ENCODE measurements around the gene ZNF771.
A peak's percentile ranks its signal among the peaks of the same experiment; 100 is the strongest.

Gene ZNF771

DNA sequence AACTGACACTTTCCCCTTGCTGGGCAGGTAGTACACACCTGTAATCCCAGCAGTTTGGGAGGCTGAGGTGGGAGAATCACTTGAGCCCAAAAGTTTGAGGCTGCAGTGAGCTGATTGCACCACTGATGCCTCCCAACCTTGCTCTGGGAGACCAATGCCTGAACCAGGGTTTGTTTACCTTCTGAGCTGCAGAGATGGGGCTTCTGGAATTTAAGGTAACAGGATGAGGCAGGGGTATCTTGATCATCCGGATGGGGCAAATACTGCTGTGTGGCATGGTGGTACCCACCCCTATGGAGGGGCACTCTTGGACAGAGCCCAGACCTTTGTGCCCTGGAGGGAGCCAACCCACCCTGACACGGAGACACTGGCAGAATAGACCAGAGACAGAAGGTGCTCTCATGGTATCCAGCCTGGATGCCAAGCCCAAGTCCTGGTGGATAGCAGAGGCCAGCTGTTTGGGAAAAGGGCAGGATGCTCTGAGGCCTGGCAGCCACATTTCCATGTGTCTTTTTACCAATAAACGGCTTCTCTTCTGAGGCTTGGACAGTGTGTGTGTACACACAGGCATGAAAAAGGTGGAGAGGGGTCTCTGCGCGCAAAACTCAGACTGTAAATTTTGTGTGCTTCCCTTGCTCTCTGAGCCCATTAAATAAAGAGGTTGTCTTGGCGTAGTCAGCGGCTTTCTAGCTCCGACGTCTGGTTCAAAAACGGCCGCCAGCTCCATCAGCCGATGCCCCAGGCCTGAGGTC lies 7.8 kb upstream of the ZNF771 start:
- no peak for DNase-seq

DNA sequence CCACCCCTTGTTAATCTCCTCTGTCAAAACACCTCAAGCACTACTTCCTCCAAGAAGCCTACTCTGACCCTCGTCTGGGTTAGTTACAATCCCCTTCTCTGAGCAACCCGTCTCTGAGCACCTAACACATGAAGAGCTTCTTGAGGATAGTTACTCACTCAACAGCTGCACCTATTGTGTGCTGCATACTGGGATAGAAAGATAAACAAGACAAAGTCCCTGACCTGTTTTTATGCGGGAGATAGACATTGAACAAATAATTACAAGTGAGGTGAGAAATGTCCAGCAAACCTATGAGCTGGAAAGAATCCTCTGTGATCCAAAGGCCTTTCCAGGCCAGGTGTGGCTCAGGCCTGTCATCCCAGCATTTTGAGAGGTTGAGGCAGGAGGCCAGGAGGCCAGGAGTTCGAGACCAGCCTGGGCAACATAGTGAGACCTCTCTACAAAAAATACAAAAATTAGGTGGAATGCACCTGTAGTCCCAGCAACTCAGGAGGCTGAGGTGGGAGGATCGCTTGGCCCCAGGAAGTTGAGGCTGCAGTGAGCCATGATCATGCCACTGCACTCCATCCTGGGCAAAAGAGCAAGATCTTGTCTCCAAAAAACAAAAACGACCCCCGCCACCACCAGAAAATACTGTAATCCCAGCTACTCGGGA lies 5.5 kb upstream of the ZNF771 start:
- DNase-seq: no peak

DNA sequence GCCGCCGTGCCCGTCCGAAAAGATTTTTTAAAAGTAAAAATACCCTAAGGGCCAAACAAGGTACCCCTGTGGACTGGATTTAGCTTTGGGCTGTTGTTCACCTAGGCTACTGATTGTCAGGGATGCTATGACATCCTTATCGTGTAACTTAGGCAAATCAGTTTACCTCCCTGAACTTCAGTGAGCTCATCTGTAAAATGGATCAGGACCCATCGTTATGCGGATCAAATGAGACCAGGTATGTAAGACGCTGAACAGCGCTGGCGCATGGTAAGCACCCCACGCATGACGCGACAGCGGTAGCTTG lies 658 bp upstream of the ZNF771 start:
- DNase-seq: no peak

DNA sequence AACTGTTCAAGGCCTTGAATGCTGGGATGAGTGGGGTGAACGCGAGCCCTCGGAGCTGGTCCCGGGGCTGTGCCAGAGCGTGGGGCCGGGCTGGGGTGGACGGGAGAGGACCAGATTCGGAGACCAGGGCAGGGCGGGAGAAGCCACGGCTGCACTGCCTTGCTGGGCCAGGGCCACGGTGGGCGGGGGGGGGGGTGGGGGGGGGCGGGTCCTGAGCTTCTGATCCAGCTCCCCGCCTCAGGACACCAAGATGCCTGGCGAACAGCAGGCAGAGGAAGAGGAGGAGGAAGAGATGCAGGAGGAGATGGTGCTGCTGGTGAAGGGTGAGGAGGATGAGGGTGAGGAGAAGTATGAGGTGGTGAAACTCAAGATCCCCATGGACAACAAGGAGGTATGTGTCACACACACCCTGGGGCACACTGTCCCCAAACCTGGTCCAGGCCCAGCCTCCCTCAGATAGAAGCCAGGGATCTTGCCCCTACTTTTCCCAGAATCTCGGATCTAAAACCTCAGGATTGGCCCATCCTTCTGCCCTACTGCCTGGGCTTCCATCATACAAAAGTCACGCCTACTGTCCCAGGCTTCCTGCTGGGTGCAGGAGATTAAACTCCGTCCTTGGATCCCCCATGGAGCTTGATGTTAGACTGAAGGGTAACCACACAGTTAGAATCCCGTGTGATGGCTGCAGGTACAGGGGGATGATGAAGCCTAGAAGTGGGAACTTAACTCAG lies 563 bp downstream of the ZNF771 start:
- DNase-seq: no peak

DNA sequence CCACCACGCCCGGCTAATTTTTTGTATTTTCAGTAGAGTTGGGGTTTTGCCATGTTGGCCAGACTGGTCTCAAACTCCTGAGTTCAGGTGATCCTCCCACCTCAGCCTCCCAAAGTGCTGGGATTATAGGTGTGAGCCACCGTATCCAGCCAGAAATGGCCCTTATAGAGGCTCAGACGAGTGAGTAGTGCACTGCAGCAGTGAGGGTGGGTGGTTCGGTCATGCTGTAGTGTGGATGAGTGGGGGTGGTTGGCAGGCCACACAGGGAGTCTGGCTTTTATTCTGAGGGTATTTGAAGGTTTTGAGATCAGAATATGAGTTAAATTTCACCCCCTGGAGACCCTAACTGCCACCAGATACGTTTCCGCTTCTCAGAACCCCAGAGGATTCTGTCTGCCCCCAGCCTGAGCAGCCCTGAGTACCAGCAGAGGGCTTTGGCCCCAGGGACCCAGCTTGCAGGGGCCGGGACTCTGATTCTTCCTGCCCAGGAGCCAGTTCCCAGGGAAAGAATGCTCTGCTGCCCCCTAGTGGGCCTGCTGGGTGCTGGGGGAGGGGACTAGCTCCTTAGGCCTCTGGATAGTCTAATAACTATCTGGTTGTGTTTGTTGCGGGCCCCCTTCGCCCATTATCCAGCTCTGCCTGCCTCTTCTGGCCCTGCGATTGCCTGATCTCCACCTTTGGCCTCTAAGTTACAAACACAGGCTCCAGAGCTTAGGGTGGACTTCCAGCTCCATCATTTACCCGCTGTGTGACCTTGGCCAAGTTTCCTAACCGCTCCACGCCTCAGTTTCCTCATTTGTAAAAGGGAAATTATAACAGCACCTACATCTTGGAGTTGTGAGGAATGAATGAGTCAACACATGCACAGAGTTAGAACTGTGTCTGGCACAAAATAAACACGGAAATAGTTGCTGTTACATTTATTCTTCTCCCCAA lies 2.0 kb downstream of the ZNF771 start:
- DNase-seq: peak; percentile 93

DNA sequence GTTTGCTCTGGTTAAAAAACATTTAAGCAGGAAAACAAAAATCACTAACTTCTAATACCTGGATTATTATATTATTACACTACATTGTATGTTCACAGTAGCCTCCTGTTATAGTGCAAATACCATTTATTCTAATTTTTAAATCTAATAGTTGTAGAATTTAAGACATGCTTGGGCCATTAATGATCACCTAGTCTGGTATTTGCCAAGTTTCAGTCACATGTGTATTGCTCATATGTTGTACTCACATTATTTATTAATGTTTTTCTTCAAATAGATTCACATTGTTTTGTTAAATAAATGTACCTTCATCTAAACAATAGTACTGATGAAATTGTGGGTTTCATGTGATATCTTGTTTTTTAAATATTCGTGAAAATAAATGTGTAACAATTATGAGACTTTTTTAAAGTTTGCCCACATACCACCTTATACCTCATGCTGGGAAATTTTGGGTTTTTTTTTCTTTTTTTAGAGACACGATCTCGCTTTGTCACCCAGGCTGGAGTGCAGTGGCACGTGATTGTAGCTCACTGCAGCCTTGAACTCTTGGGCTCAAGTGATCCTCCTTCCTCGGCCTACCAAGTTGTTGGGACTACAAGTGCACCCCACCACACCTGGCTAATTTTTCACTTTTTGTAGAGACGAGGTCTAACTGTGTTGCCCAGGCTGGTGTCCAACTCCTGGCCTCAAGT lies 5.9 kb downstream of the ZNF771 start:
- no peak for DNase-seq

DNA sequence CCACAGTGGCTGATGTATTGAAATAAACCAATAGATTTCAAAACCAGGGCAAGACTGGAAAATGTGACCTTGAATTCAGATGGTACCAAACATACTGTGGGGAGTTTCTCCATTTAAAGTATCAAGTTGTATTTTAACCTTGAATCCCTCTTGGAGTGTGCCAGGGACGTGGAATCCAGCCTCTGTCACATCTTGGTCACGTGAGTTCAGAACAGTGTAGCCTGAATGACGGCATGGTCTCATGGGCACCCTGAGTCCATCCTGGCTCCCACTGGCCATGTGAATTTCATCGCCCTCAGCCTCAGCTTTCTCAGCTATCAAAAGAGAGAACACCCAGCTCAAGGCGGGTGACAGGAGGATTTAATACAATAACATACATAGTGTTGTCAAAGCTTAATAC lies 6.8 kb downstream of the ZNF771 start:
- no peak for DNase-seq

DNA sequence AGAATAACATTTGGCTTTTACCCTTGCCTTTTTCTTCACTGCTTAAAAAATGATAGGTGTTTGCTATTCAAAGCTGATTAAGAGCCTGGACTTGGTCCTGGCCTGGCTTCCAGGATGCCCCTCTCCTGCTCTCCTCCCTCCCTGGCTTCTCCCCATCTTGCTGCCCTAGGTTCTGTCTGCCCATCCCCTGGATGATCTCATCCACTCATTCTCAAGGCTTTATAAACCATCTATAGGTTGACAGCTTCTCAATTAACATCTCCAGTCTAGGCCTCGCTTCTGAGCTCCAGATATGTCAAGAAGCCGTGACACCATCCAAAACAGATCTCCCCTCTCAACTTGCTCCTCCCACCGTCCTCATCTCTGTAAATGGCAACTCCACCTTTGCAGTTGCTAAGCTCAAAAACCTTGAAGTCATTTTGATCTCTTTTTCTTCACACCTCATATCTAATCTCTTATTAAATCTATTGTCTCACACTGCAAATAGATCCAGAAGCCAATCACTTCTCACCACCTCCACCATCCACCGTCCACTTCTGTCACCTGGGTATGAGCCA lies 8.7 kb downstream of the ZNF771 start:
- no peak for DNase-seq

DNA sequence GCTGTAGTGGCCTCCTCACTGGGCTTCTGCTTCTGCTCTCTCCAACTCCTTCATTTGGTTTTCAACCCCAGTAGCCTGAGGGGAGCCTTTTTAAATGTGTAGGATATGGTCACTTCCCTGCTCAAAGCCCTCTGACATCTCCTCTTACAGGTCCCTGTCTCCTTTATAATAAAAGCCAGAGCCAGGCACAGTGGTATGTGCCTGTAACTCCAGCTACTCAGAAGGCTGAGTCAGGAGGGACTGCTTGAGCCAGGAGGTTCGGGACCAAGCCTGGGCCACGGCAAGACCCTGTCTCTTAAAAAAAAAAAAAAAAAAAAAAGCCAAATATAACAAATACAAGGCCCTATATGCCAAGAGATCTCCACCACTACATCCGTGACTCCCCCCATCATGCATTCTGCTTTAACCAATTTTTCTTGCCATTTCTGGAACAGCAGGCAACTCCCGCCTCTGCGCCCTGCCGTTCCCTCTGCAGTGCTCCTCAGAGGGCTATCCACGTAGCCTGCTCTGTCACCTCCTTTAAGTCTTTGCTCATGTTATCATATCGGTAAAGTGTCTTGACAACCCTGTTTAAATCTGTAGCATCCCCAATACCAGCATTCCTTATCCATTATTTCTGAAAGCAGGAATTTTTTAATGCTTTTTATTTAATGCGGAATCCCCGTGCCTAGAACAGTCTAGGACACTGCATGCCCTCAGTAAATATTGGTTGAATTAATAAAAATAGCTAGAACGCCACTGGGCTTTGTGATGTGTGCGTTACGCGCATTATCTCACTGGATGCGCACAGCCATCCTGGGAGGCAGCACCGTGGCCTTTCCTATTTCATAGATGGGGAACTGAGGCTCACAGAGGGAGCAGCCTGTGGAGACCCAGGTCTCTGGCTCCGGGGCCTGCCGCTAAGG lies 9.5 kb downstream of the ZNF771 start:
- no peak for DNase-seq

DNA sequence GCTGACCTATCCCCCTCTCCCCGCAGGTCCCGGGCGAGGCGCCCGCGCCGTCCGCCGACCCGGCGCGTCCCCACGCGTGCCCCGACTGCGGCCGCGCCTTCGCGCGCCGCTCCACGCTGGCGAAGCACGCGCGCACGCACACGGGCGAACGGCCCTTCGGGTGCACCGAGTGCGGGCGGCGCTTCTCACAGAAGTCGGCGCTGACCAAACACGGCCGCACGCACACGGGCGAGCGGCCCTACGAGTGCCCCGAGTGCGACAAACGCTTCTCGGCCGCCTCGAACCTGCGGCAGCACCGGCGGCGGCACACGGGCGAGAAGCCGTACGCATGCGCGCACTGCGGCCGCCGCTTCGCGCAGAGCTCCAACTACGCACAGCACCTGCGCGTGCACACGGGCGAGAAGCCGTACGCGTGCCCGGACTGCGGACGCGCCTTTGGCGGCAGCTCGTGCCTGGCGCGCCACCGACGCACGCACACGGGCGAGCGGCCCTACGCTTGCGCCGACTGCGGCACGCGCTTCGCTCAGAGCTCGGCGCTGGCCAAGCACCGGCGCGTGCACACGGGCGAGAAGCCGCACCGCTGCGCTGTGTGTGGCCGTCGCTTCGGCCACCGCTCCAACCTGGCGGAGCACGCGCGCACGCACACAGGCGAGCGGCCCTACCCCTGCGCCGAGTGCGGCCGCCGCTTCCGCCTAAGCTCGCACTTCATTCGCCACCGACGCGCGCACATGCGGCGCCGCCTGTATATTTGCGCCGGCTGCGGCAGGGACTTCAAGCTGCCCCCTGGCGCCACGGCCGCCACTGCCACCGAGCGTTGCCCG lies 10.3 kb downstream of the ZNF771 start:
- DNase-seq: peak; percentile 81

DNA sequence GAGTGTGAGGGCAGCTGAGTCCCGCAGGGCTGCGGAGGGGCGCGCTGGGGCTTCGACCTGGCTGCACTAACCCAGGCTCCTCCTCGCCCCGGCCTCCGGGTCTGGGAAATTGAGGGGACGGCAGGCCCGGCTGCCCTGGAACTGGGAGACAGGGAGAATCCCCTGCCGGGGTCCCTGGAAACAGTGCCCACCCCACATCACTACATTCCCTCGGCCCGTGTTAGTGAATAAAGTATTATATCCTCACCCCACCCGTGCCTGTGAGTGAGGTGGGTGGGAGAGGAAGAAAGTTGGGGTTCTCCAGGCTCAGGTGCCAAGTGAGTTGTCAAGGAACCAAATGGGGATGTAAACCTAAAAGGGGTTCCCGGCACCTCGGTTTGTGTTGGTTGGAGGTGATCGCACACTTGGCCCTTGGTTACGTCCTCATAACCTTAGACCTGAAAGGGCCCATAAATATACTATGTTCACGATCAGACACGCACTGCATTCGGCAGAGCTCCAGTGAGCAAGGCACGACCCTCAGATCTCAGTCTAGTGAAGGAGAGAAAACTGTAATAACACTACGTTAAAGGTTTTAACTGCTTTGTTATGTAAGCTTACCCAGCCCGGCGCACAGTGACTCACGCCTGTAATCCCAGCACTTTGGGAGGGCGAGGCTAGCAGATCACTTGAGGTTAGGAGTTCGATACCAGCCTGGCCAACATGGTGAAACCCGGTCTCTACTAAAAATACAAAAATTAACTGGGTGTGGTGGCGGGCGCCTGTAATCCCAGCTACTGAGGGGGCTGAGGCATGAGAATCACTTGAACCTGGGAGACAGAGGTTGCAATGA lies 11.2 kb downstream of the ZNF771 start:
- DNase-seq: no peak

DNA sequence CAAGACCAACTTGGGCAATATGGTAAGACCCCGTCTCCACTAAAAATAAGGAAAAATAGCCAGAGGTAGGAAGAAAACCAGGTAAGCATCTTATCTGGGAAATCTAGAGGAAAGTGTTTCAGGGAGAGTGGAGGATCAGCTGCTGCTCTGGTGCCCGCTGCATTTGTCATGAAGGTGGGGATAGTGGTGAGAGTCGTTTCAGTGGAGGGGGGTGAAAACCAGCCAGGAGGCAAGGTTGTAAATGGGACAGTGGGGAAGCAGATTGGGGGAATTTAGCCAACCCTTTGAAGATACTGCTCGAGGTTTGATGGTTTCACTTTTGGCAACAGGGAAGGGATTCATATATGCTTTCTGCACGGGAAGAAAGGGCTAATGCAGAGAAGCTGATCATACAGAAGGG lies 13.6 kb downstream of the ZNF771 start:
- DNase-seq: no peak

DNA sequence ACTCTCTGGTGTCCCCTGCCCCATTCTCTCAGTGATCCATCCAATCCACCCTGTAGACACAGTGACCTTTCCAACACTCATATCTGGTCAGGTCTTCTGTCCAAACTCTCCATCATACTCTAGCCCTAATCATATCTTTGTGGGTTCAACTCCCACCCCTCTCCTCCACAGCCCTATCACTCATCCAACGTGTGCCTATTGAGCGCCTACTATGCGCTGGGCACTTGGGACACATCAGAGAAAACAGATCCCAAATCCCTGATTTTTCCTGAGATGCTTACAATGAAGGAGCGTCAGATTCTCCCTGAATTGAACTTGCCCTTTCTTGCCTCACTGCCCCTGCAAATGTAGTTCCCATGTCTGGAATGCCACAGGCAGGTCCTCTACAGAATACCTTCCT lies 20.6 kb downstream of the ZNF771 start:
- no peak for DNase-seq

DNA sequence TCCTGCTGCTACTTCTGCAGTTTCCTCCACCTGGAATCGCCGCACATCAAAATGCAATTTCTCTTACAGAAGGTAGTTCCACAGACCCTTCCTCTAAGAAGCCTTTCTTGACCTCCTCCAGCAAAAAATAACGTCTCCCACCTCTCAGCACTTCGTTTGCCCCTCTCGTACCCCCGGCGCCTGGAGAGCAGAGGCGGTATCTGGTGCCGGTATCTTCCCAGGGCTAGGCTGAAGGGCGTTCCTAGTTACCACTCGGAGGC lies 21.9 kb downstream of the ZNF771 start:
- DNase-seq: no peak

DNA sequence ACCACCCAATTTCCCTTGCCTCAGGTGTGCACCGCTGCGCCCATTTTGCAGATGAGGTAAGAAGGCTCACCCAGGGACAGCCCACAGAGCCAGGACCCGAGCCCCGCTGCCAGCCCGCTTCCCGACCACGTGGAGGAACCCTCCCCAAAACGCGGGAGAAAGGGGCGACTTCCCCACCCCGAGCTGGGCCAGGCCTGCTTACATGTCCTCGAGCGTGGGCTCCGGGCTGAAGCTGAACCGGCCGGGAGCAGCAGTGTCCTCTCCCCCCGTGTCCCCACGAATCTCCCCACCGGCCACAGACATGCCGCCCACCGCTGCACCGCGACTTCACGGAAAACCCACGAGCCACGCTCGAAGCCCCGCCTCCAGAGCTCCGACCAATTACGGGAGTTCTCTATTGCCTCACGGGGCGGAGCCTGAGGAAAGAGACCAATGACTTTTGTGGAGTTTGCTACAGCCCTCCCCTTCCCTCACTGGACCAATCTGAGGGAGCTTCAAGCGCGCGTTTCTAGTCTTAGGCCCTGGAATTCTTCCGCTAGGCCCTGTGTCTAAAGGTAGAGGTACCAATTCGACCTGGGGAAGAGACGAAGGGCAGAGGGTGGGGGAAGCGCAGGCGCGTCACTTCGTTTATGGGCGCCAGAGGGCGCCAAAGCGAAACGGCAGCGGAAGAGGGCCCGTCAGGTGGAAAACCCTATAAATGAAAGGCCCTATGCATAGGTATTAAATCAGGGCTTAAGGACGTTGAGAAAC lies 22.4 kb downstream of the ZNF771 start, which contains the start of gene DCTPP1:
TSS of gene DCTPP1 (minus strand) at position 353 of the 750 bp plus-strand sequence. CDS start at position 303, 50 bp downstream.
- DNase-seq: peak; percentile 93

DNA sequence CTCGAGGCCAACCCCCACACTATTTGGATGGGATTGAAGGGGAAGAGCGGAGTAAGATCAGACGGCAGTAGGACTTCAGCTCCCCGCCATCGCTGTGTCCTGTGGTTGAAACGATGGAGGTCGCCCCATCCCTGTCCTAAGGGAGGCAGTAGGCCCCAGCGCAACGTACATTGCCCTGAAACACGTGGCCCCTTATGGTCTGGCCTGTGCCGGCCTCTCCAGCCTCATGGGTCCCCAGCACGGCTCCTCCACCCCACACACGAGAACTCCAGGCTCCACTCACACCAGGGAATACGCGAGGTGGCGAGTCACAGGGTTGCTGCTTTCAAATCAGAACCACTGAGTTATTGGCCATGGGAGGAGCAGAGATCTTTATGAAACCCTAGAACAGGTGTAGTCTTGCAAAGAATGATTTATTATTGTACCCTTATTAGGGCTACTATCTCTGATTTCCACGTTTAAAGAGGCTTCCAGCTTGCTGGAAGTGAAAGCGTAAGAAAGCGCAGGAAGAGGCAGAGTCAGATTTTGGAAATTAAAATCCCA lies 23.1 kb downstream of the ZNF771 start:
- DNase-seq: no peak

DNA sequence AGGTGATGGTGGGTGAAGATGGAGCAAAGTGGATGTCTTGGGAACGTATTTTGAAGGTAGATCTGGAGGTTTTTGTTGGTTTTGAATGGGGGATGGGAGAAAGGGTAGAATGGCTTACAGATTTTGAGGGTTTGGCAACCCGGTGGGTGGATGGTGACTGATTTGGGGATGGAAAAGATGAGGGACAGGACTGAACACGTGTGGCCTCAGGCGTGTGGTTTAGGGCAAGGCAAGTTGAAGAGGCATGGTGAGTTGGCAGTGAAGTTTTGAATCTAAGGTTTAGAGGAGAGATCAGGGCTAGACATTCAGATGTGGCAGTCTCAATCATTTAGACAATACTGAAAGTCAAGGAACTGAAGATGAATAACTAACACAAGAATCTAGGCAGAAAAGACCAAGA lies 27.4 kb downstream of the ZNF771 start:
- DNase-seq: no peak

DNA sequence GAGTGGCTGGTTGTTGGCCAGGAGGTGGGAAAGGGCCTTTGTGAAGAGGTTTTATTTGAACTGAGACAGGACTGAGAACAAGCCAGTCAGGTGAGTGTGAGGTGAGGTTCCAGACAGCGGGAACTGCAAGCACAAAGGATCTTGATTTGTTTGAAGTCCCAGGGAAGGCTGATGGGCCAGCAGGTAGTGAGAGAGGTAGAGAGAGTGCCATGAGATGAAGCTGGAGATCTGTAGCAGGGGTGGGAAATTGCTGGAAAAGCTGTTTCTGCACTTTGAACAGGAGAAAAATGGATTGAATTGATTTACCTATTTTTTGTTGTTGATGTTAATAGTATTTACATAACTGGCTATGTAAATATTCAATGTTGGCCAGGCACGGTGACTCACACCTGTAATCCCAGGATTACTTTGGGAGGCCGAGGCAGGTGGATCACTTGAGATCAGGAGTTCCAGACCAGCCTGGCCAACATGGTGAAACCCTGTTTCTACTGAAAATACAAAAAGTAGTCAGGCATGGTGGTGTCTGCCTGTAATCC lies 30.2 kb downstream of the ZNF771 start:
- no peak for DNase-seq
